Lung (tissue), 12 donors: ENCODE results near the gene CTSD. TPM values are rescaled to one million over a fixed set of nuclear protein-coding genes. Genes with fewer than 3 reads are reported as not detected.

ENCODE experiments used
- ATAC-seq: fragments of 200-7000 bp; cut with Tn5 transposase; one replicate; pipeline ENCODE4 v1.9.1; 2020; ENCODE audit warnings: moderate number of reproducible peaks; ENCODE audit not compliant: insufficient read depth, low FRiP score
- DNase-seq, 3 donors: peaks; one replicate each; pipeline ENCODE4 v3.0.0-alpha.2; 2013 to 2017
- H3K27ac ChIP-seq, 2 donors: one replicate each; pipeline ENCODE4 v1.5.1; 2013; ENCODE audit warnings: mild to moderate bottlenecking in 2 of 2, moderate library complexity in 2 of 2, control low read depth in 1 of 2, inconsistent platforms in 1 of 2, low read depth in 1 of 2, low read length in 1 of 2
- H3K27me3 ChIP-seq, 3 donors: one replicate each; pipeline ENCODE4 v1.5.1; 2013; ENCODE audit warnings: low read length in 2 of 3; ENCODE audit not compliant: control insufficient read depth in 3 of 3, insufficient read depth in 3 of 3
- H3K36me3 ChIP-seq, 4 donors: one replicate each; pipeline ENCODE4 v1.5.1; 2013; ENCODE audit warnings: low read length in 4 of 4, mild to moderate bottlenecking in 1 of 4, moderate library complexity in 1 of 4; ENCODE audit not compliant: control insufficient read depth in 4 of 4, insufficient read depth in 4 of 4
- H3K4me1 ChIP-seq, 5 donors: one replicate each; pipeline ENCODE4 v1.5.1; 2013; ENCODE audit warnings: low read length in 5 of 5, mild to moderate bottlenecking in 2 of 5, moderate library complexity in 1 of 5; ENCODE audit not compliant: control insufficient read depth in 5 of 5, insufficient read depth in 5 of 5
- H3K4me3 ChIP-seq: one replicate; pipeline ENCODE4 v1.5.1; 2013; ENCODE audit warnings: mild to moderate bottlenecking, control low read depth, moderate library complexity
- H3K9ac ChIP-seq, 2 donors: one replicate each; pipeline ENCODE4 v1.5.1; 2013; ENCODE audit warnings: low read length in 2 of 2, control low read depth in 1 of 2; ENCODE audit not compliant: insufficient read depth in 1 of 2
- H3K9me3 ChIP-seq, 4 donors: one replicate each; pipeline ENCODE4 v1.5.1; 2013; ENCODE audit warnings: low read length in 3 of 4, mild to moderate bottlenecking in 1 of 4, moderate library complexity in 1 of 4; ENCODE audit not compliant: control insufficient read depth in 4 of 4, insufficient read depth in 3 of 4
- CTCF ChIP-seq: IDR thresholded peaks from 2 replicates; pipeline ENCODE4 v1.5.1; 2012; ENCODE audit warnings: mild to moderate bottlenecking; ENCODE audit errors: control extremely low read depth, extremely low read depth
- whole genome bisulfite sequencing, 2 donors: extraction: QIAGEN DNeasy Blood & Tissue Kit; methylation state at CpG; one replicate each; pipeline ENCODE4 v1.1.7; 2013; 5-methylcytosine and 5-hydroxymethylcytosine counted together
- polyA plus RNA-seq, 2 donors: library from polyadenylated mRNA; stranded (reverse); fragments of 200-250 nt; gene quantifications; one replicate each; pipeline ENCODE4 v1.2.1, GENCODE V29; 2013
- total RNA-seq, 2 donors: library from RNA; depleted of rRNA in 1 of 2; stranded (reverse); fragments of >200 nt in 1 of 2; gene quantifications; one replicate each; pipeline ENCODE4 v1.2.1, GENCODE V29; 2014 to 2021
- donor health status: control.
- donor health status: control.
- donor health status: Bipolar disorder and iron deficiency.
- donor health status: healthy.
- donor health status: DM: yes; HTN: yes; CAD: no.

CTSD gene
- total and polyA plus RNA-seq, 4 donors = 388 to 2,177 (median 1,949) TPM

GRCh38 chr11:1729692-1730011 lies 34.1 kb downstream of the CTSD start:
- ATAC-seq = no peak
- H3K9me3 ChIP-seq = peaks cover 0 to 7% (median 0%) of the 10 kb centered on the region in 4 donors
- no peak overlapping the region for H3K9ac ChIP-seq
- no peak overlapping the region for H3K4me3 ChIP-seq
- peaks cover 0 to 46% (median 18%) of the 10 kb centered on the region in 3 donors for H3K27me3 ChIP-seq
- TF ChIP-seq CTCF = no peak
- no peaks in the 10 kb centered on the region for H3K4me1 ChIP-seq
- H3K36me3 ChIP-seq = no peaks in the 10 kb centered on the region
- H3K27ac ChIP-seq = no peak overlapping the region
- 72 to 77% methylated on average over 9 of the region's 9 CpGs for WGBS, 2 donors
- no peak for DNase-seq

- WGBS, 2 donors = 57 to 67% methylated on average over 25 of the region's 25 CpGs
- H3K36me3 ChIP-seq = no peaks in the 10 kb centered on the region
- no peak for TF ChIP-seq CTCF
- H3K4me1 ChIP-seq = no peaks in the 10 kb centered on the region
- no peak overlapping the region for H3K4me3 ChIP-seq
- H3K9me3 ChIP-seq = peaks cover 0 to 7% (median 0%) of the 10 kb centered on the region in 4 donors
- no peak for ATAC-seq
- H3K27me3 ChIP-seq = peaks cover 0 to 46% (median 18%) of the 10 kb centered on the region in 3 donors
- DNase-seq = no peak
- H3K9ac ChIP-seq = no peak overlapping the region
- no peak overlapping the region for H3K27ac ChIP-seq
Measured at GRCh38 chr11:1728931-1729691, 34.6 kb downstream of the CTSD start.

GRCh38 chr11:1728301-1728700 lies 35.4 kb downstream of the CTSD start:
- no peaks in the 10 kb centered on the region for H3K4me1 ChIP-seq
- ATAC-seq (no peak), DNase-seq (no peak)
- TF ChIP-seq CTCF = no peak
- WGBS, 2 donors = 60 to 75% methylated on average over 4 of the region's 4 CpGs
- H3K4me3 ChIP-seq = no peak overlapping the region
- H3K36me3 ChIP-seq = no peaks in the 10 kb centered on the region
- no peak overlapping the region for H3K9ac ChIP-seq
- peaks cover 0 to 7% (median 0%) of the 10 kb centered on the region in 4 donors for H3K9me3 ChIP-seq
- H3K27me3 ChIP-seq = peaks cover 0 to 46% (median 18%) of the 10 kb centered on the region in 3 donors
- no peak overlapping the region for H3K27ac ChIP-seq
